HG03378 (cell line): ENCODE data around the gene LYPD6.
"Not testable (repeated sequence)": the region's sequence is repeated elsewhere in the genome, so short reads cannot be mapped to it uniquely, and the experiment has no call there.

ENCODE experiments used
- ATAC-seq: cut with Tn5 transposase; IDR thresholded peaks from one replicate; pipeline ENCODE4 v1.9.1; 2021; ENCODE audit warnings: mild to moderate bottlenecking, moderate library complexity; ENCODE audit not compliant: unreplicated experiment

The LYPD6 gene

GRCh38 chr2:149490296-149490695 is 159.9 kb downstream of the LYPD6 start:
- ATAC-seq, result no peak

- ATAC-seq, result no peak
Observed at GRCh38 chr2:149492923-149493322, 162.5 kb downstream of the LYPD6 start.

GRCh38 chr2:149499204-149499603 is 168.8 kb downstream of the LYPD6 start:
- not testable (repeated sequence) for ATAC-seq

GRCh38 chr2:149506808-149507207 is 176.4 kb downstream of the LYPD6 start:
- ATAC-seq, result not testable (repeated sequence)

GRCh38 chr2:149507974-149508373 is 177.6 kb downstream of the LYPD6 start:
- no peak for ATAC-seq

- no peak for ATAC-seq
Observed at GRCh38 chr2:149513461-149513860, 183.1 kb downstream of the LYPD6 start.
